HG02884 (cell line): ENCODE data around the gene DNAJB1.

Source experiments
- ATAC-seq: cut with Tn5 transposase; IDR thresholded peaks from one replicate; pipeline ENCODE4 v1.9.1; 2021; ENCODE audit warnings: mild to moderate bottlenecking, moderate library complexity; ENCODE audit not compliant: unreplicated experiment

The DNAJB1 gene

DNA sequence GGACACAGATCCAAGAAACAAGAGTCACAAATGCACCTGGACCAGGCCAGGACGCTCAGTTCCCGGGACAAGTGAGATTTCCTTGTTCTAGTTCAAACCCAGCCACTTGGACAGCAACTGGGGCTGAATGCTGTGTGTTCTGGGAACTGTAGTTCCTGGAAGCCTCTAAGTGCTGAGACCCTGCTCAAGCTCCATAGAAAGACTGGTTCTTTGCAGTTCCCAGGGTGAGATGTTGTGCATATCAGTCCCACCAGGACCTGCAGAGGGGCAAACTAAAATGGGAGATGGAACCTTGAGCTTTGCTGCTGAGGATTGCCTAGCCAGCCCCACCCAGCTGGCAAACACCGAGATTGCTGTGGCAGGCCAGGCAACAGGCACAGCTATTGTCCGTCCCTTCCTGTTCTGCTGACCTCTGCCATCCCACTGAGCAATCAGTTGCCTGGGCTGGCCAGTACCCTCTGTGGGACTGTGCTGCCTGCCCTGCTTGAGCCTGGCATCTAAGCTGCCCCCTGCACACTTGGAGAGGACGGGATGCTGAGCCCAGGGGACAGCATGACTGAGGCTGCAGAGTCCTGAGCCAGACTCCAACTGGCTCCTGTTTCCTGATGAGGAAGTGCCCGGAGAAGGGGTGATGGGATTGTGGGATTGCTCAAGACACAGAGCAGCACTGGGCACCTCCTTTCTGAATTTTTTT lies 20.8 kb downstream of the DNAJB1 start:
- no peak for ATAC-seq

DNA sequence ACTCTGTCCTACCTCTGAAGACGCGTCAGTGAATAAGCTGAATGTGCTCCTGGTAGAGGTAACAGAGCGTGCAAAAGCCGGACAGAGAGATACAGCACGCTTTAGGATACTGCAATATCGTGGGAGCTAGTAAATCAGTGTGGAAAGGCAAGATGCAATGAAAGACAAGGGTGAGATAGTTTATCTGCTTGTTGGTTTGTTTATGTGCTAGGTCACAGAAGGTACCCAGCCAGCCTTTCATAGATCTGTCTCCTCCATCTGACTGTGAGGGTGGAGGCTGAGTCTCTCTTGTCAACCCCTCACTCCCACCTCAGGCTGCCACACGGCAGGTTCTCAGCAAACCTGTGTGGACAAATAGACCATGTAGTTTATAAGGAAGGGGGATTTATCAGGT lies 21.4 kb downstream of the DNAJB1 start:
- ATAC-seq, result no peak

DNA sequence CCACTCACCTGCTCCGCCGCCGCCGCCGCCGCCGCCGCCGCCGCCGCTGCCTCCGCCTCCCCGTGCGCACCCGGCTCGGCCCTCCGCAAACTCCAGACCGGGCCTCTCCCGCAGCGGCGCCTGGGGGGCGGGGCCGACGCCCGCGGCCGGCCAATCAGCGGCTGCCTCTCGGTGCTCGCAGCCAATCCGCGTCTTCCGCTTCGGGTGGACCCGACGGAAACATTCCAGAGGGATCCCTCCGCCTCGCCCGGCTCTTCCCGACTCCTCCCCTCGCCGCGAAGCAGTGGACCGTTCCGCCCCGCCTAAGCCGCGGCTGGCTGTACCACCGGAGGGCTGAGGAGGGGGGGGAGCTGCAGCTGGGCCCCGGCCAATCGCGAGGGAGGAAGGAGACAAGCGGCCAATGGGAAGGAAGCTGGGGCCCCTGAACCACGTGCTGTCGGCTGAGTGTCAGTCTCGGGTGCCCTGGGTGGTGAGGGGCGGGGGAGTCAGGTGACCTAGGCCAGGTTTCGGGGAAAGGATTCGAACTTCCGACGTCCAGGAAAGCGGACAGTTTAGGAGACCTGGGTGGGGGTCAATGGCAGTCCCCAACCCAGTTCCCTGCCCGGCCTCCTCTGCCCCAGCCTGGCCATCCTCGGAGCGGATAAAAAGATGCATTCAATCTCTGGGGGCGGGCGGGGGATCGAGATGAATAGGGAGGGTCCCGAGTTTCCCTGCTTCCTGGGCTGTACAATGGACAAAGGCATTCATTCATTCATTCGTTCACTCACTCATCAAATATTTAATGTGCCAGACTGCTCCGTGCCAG lies 22.0 kb downstream of the DNAJB1 start, which contains the start of gene GIPC1:
Gene GIPC1, minus strand, starts transcription at position 99 of the 805 bp plus-strand sequence. CDS start 13,151 bp downstream, outside the sequence.
- no peak for ATAC-seq

DNA sequence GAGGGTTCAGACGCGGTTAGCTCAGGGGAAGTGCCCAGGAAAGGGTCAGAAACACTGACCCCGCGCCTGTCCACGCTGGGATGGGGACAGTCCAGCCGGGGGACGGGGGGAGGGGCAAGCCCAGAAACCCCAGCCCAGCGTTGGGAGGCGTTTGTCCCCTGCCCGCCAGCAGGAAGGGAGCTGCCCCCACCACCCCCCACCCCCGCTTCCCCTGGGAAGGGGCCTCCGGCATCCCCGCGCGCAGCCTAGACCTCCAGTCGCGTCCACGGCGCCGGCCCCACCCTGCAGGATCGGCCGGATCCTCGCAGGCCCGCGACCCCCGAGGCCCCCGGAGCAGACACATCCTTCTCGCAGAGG lies 22.5 kb downstream of the DNAJB1 start:
- no peak for ATAC-seq

DNA sequence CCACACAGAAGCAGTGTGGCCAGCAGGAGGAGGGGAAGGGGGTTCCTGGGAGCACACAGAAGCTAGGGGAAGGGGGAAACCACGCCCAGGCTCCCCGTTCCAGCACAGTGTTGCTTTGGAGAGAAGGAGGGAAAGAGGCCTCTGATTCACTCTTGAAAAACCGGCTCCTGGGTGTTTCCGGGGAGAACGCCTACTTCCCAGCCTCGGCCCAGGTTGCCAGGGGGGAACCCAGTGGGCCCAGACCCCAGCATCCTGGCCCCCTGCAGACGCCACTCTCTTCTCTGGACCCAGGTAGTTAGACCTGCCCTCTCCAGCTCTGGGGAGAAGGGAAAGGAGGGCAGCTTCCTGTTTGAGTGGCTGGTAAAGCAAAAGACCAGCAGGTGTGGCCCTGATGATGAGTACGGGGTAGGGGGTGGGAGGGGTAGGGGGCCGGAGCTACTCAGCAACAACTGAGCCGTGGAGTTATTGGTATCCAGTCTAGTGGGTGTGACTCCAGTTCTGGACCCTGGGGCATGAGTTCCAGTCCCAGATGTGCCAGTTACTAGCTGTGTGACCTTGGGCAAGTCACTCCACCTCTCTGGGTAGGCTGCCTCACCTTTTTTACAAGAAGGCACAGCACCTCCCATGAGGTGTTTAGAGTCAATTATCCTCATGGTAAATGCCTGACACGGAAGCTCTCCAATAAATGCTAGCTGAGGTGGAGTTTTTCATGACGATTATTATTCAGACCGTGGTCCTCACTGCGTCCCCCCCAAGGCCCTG lies 23.1 kb downstream of the DNAJB1 start:
- ATAC-seq, result no peak

DNA sequence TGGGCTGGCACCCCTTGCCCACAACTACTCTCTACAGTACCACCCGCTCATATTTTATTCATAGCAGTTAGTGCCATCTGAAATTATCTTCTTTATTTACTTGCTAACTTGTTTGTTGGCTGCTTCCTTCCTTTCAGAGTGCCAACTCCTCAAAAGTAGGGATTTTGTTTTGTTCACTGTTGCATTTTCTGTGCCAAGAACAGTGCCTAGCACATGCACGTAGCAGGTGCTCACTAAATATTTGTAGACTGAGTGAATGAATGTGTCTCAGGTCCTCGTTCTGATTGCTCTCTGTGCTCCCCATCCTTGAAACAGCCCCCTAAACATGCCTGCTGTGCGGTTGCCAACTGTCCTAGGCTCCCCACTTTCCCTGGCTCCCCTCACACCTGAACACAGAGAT lies 23.8 kb downstream of the DNAJB1 start:
- ATAC-seq, result no peak

DNA sequence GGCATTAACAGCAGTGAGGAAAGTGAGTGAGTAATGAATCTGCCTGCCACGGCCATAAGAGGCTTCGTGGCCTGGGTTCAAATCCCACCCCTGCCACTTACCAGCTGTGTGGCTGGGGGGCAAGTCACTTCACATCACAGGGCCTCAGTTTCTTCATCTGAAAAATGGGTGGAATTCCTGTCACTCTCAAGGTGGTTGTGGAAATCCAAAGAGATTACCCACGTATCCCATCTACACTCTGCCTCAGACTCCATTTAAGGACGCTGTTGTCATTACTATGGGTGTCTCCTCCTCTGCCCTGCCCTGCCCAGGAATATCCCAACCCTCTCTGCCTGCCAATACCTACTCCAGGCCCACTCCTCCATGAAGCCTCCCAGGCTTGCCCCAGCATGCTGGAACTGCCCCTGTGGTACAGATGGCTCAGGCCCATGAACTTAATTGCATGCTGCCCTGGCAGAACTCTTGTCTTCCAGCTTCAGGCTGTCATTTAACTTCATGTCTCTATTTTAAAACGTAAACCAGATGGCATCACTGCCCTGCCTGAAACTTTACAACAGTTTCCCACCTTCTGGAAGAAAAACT lies 25.4 kb downstream of the DNAJB1 start:
- ATAC-seq, result no peak

DNA sequence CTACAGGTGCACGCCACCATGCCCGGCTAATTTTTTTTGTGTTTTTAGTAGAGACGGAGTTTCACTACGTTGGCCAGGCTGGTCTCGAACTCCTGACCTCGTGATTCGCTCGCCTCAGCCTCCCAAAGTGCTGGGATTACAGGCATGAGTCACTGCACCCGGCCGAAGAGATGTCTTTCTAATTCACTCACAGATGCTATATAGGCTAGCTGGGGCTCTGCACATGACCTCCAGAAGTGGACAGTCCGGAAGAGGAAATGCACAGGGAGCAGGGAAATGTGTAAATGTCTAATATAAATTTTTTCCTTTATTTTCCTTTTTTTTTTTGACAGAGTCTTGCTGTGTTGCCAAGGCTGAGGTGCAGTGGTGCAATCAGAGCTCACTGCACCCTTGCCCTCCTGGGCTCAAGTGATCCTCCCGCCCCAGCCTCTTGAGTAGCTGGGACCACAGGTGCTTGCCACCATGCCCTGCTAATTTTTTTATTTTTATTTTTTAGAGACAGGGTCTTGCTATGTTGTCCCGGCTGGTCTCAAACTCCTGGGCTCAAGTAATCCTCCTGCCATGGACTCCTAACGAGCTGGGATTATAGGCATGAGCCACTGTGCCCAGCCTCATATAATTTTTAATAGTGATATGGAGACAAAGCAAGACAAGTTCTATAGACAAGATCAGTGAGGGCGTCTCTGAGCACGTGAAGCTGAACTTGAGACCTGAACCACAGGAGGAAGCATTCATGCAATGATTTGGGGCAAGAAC lies 30.6 kb downstream of the DNAJB1 start:
- ATAC-seq, result no peak

DNA sequence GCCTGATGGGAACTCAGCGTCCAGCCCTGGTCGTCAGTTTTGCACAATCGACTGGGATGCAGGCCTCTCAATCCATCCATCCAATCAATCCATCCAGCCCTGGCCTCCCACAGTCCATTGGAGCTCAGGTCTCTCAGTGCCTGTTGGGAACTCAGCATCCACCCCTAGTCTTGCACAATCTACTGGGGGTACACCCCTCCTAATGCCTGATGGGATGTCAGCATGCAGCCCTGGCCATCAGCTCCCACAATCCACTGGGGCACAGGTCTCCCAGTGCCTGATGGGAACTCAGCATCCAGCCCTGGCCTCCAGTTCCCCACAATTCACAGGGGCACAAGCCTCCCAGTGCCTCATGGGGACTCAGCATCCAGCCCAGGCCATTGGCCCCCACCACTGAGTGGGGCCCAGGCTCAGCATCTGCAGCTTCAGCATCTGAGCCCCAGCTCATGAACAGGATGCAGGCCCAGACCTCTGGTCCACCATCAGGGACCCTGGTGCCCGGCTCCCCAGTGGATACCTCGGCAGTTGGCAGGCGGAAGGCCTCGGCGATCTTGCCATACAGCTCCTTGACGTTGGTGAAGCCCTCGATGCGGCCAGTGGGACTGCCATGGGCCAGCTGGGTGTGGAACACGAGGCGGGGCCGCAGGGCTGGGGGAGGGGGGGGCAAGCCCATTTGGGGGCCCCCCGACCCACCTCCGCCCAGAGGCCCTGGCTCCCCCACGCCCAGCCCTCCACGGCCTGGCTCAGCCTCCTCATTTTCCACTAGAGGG lies 35.8 kb downstream of the DNAJB1 start:
- no peak for ATAC-seq

DNA sequence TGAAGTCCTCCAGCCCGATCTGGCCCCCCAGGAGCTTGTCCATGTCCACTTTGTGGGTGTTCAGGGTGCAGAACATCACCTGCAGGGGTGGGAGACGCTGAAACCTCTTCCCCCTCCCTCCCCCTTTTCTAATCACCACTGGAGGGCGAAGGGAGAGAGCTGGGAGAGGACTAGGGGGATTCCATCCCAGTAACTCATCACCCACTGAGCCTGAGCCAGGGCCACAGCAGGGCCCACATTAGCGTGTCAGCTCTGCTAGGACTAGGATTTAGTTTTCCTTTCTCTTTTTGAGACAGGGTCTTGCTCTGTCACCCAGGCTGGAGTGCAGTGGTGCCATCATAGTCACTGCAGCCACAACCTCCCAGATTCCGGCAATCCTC lies 37.5 kb downstream of the DNAJB1 start:
- ATAC-seq, result no peak

DNA sequence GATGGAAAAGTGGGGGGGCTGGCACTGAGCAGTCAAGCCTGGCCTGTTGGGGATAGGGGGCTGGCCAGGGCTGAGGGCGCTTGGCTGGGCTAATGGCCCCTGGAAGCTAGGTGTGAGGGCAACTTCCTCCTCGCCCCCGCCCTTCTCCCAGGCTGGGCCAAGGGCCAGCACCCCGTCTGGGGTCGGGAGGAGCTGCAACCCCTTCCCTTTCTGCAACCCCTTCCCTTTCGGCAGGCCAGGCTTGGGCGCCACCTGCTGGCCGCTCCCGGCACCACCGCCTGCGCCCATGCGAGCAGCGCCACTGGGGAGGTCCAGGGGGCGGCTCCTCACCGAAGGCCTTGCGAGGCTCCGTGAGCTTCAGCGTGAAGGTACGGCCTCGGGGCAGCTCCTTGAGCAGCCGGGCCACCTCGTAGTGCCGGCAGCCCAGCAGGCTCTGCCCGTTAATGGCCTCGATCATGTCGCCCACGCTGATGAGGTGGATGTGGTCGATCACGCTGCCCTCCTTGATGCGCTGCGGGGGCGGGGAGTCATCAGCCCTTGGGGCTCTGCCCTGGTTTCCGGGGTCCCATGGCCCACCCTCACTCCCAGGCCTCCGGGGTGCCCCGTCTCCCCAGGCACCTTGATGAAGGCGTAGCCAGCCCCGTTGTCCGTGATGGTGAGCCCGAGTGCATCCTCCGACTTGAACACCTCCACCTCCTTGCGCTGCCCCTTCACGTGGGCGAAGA lies 38.1 kb downstream of the DNAJB1 start:
- ATAC-seq, result no peak

DNA sequence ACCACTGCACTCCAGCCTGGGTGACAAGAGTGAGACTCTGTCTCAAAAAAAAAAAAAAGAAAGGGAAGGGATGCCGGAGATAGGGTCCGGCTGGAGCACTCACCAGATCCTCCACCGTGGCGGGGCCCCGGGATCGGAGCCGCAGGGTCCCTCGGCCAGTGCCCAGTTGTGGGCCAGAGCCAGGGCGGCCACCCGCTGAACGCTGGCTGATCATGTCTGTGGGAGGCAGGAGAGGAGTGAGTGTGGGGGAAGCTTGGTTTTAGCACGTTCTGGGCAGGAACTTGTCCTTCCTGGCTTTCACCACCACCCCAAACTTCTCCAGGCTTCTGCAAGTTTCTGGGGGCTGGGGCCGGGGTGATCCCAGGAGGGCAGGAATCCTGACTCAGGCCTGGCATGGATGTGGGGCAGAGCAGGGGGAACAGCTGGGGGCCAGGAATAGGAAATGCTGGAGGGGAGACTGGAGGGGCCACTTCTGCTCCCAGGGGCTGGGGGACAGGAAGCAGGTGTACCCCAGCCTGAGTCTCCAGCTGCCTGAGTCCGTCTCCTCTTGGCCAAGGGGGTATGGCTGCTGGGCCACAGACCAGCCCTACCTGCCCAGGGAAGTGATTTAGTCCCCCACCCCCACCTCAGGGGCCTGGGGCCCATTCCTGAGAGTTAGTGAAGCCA lies 38.8 kb downstream of the DNAJB1 start:
- no peak for ATAC-seq

DNA sequence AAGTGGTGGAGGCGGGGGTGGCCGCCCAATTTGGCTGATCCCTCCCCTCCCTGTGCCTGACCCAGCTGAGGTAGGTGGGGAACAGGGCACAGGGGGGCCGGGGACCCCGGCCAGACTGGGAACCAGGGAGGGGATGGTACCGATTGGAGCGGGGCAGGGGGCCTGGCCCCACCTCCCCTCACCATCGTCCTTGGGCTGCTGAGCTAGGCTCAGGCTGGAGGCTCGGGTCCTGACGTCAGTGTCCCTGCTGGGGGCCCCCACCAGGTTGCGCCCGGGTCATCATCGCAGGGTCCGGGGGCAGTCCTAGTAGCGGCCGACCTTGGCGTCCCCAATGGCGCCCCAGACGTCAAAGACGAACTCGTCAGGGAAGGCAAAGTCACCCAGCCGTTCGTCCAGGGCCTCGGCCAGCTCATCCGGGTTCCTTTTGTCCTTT lies 40.1 kb downstream of the DNAJB1 start:
- no peak for ATAC-seq

DNA sequence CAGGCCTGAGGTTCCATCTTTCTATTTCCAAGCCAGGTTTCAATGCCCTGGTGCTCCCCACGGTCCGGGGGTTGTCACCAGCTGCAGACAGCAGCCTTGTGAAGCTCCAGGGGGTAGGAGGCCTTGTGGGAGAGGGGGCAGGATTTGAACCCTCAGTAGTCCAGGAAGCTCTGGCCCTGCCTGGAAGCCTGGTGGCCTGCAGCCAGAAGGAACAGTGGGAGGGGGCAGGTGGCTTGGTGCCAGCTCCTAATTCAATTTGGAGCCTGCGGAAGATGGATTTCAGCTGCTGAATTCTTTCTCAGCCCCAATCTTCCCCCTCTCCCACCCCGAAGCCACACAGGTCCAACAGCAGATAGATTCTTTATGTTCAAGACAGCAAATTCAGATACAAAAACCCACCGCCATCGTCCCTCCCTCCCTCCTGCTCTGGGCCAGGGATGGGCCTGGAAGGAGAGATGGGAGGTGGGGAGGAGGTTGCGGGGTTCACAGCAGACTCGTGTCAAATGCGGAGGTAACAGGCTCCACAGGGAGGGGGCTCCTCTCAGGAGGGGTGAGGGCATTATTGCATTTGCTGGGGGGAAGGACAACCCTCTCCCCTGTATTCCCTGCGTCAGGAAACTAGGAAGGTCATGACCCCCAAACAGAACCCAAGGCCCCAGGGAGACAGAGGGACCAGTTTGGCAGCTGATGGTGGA lies 40.6 kb downstream of the DNAJB1 start:
- no peak for ATAC-seq

DNA sequence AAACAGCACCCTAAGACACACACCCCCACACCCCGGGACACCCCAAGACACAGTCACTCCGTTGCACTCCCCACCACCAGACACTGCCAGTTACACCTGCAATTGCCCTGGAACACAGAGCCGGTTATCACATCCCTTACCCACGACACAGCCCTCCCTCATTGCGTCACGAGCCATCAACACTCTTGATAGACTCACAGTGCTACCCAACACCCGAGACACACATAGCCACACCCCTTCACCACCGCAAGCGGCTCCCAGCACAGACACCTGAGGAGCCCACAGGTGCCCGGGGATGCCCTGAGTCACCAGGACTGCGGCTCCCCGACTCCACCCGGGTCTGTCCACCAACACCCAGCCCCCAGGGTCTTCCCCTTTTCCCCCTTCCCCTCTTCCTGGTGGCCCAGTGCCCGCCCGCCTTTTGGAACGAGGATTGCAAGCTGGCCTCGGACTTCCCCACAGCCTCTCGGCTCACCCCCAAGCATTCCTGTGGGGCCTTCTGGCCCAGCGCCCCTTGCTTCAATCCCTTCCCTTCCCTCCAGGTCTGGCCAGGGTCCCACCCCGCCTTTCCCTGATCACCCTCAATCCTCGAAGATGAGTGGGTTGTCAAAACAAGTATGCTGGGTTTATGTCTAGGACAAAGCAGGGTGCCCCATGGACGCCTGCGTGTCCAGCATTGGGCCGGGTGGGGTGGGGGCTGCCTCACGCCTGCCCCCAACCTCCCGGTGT lies 41.4 kb downstream of the DNAJB1 start:
- no peak for ATAC-seq

DNA sequence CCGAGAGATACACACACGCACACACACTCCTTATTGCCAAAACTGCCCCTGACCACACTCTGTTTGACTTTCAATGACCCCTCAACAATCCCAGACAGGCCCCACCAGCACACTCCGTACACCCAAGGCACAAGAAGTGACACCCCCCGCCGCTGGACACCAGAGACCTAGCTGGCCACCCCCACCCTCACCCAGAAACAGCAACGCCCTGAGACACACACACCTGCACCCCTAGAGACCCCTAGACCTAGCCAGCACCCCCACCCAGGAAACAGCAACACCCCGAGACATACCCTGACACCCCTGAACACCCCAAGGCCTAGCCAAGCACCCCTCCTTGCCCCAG lies 41.9 kb downstream of the DNAJB1 start:
- ATAC-seq, result no peak

DNA sequence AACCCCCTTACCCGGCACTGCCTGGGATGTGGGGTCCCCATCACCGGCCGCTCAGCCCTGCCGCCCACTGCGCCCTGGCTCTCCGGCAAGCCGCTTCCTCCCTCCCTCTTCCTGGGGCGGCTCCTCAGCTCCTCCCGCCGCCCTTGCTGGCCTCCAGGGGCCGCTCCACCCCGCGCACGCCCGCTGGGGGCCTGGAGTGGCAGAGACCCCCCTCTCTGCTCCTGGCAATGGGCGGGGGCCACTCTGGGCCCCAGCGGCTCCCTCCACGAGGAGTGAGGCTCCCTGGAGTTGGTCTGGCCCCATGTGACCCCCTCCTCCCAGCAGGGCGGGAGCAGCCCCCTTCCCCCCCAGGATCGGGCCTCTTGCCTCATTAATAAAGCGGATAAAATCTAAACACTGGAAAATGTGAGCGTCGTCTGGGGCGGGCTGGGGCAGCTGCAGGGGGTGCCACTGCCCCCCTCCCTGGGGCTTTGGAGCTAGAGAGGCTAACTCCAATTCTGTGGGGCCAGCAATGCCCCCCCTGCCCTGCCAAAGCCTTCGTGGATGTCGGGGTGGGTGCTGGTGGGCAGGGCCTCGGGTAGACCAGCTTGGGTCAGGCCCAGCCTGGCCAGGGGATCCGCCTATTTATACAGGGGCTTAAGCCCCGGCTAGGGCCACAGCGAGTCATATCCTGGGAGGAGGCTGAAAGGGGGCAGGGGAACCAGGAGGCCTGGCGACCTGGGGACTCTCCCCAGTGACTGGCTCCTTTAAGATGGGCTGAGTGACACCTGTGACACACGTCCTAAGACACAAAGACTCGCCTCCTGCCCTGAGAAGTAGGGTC lies 42.7 kb downstream of the DNAJB1 start, which contains the start of gene PTGER1:
Gene PTGER1, minus strand, starts transcription at position 104 of the 823 bp plus-strand sequence. CDS start 1,034 bp downstream, outside the sequence.
- ATAC-seq, result no peak
